Measurements from ENCODE around the gene RNF44.
A peak's percentile ranks its signal among the peaks of the same experiment; 100 is the strongest.

Gene RNF44

GRCh38 chr5:176531902-176532493, 5.2 kb downstream of the RNF44 start:
- H3K4me3 ChIP-seq: no peak overlapping the region
- no peak overlapping the region for H3K27ac ChIP-seq
- no peak for DNase-seq (ENCODE audit: low spot score)
- no peak for TF ChIP-seq CTCF (IDR thresholded peaks at IDR 0.05)

GRCh38 chr5:176530983-176531901, 6.0 kb downstream of the RNF44 start:
- no peak for TF ChIP-seq CTCF (IDR thresholded peaks at IDR 0.05)
- no peak overlapping the region for H3K27ac ChIP-seq

GRCh38 chr5:176530393-176530982, 6.7 kb downstream of the RNF44 start:
- Histone ChIP-seq H3K27ac (no peak overlapping the region), H3K4me3 (no peak overlapping the region)
- TF ChIP-seq CTCF (IDR thresholded peaks at IDR 0.05): no peak
- no peak for DNase-seq (ENCODE audit: low spot score)

More at GRCh38 chr5:176530983-176531901, 6.0 kb downstream of the RNF44 start:
- DNase-seq (ENCODE audit: low spot score): no peak
- no peak overlapping the region for H3K4me3 ChIP-seq

- no peak overlapping the region for H3K4me3 ChIP-seq
- no peak for DNase-seq (ENCODE audit: low spot score)
- no peak overlapping the region for H3K27ac ChIP-seq
- no peak for TF ChIP-seq CTCF (IDR thresholded peaks at IDR 0.05)
Observed at GRCh38 chr5:176529741-176530141, 7.5 kb downstream of the RNF44 start.

- DNase-seq (ENCODE audit: low spot score): no peak
- H3K4me3 ChIP-seq: no peak overlapping the region
- H3K27ac ChIP-seq: no peak overlapping the region
- TF ChIP-seq CTCF (IDR thresholded peaks at IDR 0.05): no peak
Observed at GRCh38 chr5:176529116-176529740, 8.0 kb downstream of the RNF44 start.

- H3K4me3 ChIP-seq: no peak overlapping the region
- DNase-seq (ENCODE audit: low spot score): no peak
- H3K27ac ChIP-seq: peak overlapping the region in 1 of 2 donors; percentile 22
- TF ChIP-seq CTCF (IDR thresholded peaks at IDR 0.05): no peak
Observed at GRCh38 chr5:176528761-176529115, 8.5 kb downstream of the RNF44 start.

All from coronary artery (tissue), 2 donors.